Medulla oblongata (tissue), 1 donor: ENCODE data around the gene HOTAIR.

Source experiments
- DNase-seq: peaks from one replicate; pipeline ENCODE4 v3.0.0-alpha.2; 2015; ENCODE audit errors: extremely low spot score

Gene HOTAIR

GRCh38 chr12:53961025-53961761, 13.6 kb downstream of the HOTAIR start:
- no peak for DNase-seq

DNA sequence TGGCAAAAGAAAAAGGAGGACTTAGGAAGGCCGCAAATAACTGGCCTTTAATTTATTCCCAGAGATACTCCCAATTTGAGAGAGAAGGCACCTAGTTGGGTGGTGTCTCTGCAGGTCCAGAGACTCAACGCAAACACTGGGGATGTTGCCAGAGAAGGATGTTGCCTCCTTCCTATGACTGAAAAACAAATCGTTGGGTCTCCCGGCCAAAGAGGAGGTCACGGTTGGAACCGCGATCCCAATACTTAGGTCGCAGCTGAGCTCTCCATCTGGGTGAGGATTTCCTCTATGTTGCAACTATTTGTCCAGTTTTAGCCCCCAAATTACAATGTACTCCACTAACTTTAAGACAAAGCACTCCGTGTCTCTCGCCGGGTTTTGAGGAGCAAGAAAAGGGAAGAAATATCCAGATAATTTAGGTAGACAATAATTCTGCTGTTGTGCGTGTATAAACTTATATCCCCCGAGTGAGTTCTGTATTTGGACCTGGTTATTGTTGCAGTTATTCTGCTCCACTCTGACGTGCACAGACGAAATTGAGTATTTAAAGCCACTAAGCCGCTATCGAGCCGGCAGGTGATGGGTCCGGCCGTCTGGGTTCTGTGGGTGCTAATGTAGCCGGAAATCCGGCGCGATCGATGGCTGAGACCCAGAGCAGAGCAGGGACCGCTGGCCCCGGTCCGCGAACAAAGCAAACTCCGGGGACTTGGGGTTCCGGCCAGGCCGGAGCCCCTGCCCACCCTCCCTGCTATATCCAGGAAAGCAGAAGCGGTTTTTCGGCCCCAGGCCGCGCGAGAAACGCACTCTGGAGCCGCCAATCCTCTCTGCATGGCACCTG, 14.3 kb downstream of the HOTAIR start:
- DNase-seq, result no peak

- DNase-seq, result no peak
Measured at GRCh38 chr12:53959314-53959713, 15.4 kb downstream of the HOTAIR start.

DNA sequence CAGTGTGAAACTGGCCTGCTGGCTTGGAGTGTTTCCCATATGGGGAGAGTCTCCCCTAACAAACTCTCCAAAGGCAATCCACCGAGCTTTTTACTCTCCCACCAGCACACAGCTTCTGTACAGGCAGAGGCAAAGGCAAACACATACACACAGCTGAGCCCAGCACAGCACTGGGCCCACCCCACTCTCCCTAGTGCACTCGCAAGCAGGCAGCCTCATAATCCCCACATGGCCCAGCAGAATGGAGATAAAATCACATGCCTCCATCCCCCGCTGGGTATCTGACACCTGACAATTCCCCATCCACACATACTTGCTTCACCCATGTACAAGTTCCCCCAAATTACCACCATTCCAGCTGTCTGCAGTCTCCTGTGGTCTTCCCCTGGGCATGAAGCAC, 16.6 kb downstream of the HOTAIR start:
- no peak for DNase-seq

DNA sequence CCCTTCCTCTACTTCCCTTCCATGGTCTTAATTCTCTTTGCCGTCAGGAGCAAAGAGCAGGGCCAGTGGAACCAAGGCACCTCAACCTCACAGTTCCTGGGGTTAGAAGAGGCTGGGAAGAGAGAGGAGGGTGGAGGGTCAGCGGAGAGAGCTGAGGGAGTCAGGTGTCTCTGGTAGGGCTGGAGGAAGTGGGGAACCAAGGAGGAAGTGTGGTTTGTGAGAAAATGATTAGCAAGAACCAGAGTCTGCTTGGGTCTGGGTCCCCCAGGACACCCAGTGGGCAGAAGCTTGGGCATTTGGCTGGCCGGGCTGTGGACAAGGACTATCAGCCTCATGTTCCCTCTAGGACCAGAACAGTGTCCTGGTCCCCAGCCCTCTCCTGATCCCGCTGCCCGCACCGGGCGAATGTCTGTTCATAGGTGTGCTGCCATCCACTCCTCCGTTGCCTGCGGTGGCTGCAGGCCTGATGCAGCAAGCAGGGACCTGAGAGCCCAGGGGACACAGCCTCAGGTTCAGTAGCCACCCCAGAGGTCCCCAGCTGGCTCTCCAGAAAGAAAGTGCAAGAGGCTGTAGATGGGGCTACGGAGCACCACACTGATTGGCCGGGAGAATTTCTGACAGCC, 17.7 kb downstream of the HOTAIR start:
- no peak for DNase-seq

DNA sequence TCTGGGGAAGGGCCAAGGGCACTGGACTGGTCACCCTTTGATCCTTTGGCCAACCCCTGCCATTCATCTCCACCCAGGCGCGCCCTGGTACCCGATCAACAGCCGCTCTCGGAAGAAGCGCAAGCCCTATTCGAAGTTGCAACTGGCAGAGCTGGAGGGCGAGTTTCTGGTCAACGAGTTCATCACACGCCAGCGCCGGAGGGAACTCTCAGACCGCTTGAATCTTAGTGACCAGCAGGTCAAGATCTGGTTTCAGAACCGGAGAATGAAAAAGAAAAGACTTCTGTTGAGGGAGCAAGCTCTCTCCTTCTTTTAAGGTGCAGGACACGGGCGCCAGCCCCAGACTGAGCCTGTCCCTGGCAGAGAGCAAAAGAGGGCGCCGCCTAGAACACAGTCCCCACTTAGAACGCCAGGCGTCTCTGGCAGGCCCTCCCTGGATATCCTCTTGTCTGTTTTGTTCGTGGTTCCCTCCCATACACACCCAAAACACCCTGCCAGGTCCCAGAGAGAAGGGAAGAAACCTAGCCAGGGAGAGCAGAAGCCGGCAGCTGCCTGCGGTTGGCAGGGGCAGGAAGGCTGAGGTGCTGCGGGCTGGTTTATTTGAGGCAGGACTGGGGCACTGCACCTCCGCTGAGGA, 18.4 kb downstream of the HOTAIR start:
- no peak for DNase-seq

DNA sequence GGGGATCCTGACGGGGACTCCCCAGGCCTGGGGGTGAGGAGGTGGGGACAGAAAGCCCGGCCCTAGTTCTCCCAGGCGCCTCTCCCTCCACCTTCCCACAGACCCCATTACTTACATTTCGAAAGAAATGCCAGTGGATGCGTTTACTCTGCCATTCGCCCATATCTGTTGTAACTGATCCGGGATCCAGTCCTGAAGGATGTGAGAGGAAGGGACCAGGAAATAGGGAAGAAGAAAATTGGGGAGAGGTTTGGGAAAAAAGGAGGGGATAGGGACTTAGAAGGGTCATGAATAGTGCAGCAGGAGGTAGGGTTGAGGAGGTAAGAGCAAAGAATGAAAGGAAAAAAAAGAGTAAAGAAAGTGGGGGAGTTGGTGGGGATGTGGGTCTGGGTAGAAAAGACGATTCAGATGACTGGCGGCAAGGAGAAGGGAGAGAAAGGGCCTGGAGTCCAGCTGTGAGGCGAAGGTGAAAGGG, 18.9 kb downstream of the HOTAIR start:
- DNase-seq, result no peak

DNA sequence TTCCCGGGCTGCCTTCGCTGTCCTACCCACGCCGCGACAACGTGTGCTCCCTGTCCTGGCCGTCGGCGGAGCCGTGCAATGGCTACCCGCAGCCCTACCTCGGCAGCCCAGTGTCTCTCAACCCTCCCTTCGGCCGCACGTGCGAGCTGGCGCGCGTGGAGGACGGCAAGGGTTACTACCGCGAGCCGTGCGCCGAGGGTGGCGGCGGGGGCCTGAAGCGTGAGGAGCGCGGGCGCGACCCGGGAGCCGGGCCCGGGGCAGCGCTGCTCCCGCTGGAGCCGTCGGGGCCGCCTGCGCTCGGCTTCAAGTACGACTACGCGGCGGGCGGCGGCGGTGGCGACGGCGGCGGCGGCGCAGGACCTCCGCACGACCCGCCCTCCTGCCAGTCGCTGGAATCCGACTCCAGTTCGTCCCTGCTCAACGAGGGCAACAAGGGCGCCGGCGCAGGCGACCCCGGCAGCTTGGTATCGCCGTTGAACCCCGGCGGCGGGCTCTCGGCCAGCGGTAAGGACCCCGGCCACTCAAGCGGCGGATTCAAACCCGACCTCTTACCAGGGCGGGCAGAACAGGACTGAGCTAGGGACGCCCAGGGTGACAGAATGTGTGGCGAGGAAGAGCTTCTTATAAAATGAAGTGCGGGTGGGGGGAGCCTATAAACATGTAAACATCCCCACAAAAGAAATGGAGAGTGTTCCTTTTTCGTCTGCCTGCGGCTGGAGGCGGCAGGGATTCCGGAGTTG, 19.5 kb downstream of the HOTAIR start:
- no peak for DNase-seq

DNA sequence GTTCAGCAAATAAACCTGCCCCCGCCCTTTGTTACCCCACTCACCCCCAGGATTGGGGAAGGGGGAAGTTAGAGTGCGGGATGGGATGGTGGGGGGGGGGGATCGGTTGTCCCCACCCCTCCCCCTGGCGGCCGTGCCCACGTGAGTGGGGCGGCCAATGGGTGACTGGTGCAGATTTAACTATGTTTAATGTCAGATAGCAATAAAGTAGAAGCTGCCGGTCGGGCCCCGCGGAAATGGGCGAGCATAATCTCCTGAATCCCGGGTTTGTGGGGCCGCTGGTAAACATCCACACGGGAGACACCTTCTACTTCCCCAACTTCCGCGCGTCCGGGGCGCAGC, 20.1 kb downstream of the HOTAIR start, which contains the start of gene HOXC12:
Gene HOXC12, plus strand, starts transcription at position 210 of the 342 bp plus-strand sequence. Its CDS starts 27 bp downstream, at position 237.
- DNase-seq, result no peak

DNA sequence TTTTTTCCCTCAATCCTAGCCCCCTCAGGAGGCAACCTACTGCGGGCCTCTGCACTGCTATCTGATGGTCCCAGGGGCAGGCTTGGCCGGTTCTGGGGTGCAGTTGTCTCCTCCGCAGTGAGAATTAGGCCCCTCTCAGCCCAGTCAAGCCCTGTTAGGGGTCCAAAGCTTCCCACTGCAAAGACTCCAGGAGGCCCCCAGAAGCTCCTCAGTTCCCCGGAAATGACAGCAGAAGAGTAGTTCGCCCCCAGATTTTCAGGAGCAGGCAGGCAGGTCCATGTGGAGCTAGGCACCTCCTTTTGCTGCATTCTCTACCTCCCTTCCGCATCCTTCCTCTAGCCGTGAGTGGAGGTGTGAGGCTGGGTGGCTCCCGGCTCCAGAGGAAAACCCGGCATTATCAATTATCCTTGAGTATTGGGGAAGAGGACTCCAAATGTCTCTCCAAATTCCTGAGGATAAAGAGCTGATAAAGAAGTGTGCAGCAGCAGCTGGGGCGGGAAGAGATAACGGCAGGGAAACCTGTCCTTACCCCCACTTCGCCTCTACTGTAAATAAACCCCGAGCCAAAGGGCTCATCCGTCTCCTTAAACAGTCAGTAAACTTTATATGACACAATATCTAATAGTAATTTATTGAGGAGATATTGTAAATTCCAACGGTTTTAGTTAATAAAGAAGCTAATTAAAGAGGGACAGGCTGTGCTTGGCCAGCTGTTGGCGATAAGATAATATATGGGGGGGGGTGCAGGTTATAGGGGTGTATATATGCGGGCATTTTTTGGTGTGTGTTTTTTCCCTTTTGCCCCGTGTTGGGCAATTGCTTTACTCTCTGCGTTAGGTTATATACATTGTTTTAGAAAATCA, 20.7 kb downstream of the HOTAIR start:
- DNase-seq, result no peak

DNA sequence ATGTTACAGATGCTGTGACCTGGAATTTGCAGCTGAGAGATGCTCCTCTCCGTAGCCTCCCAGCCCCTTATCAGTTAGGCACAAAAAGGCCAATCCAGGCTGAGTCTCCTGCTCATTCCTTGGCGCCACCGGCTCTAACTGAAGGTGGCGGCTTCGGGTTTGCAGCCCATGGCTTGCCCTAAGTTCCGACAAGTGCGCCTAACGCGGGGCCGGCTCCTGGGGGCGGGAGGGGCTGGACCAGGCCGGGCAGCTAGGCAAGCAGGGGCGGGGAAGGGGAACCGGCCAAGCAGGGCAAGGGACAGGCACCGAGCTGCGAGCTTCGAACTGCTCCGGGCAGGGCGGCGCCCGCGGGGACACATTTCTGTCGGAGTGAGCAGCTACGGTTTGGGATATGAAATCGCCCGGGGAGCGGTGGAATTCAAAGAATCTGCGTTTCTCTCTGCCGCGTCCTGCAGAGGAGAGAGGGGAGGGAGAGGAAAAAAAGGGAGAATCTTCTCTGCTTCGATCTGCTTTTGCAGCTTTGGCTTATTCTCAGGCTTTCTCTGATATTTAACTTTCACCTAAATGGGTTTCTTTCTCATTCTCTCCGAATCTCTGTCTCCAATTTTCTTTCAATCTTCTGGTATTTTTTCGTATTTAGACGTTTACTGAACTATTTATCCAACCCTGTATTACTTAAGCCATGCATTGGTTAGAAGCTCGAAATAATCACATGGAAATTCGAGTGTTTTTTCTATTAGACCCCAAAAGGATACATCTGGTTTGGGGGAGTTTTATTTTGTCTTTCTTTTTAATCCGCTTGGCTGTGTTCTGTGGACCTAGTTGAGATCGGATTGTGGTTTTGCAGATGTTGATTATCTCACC, 21.7 kb downstream of the HOTAIR start:
- DNase-seq, result no peak

DNA sequence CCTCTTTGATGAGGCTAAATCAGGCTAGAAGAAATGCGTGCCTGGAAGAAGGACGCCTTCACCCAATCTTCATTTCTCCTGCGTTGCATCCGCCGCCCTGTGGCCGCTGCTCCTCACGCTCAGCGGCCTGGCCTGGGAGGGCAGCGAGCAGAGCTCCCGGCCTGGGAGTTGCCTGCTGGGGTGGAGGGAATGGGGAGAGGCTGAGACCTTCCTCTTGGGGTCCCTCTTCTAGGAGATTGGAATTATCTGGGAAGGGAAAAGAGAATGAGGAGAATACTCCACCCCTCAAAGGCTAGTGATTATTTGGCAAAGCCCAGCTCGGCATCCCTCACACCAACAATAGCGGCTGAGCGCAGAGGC, 22.4 kb downstream of the HOTAIR start:
- DNase-seq, result no peak

GRCh38 chr12:53951577-53952334, 23.0 kb downstream of the HOTAIR start:
- no peak for DNase-seq

DNA sequence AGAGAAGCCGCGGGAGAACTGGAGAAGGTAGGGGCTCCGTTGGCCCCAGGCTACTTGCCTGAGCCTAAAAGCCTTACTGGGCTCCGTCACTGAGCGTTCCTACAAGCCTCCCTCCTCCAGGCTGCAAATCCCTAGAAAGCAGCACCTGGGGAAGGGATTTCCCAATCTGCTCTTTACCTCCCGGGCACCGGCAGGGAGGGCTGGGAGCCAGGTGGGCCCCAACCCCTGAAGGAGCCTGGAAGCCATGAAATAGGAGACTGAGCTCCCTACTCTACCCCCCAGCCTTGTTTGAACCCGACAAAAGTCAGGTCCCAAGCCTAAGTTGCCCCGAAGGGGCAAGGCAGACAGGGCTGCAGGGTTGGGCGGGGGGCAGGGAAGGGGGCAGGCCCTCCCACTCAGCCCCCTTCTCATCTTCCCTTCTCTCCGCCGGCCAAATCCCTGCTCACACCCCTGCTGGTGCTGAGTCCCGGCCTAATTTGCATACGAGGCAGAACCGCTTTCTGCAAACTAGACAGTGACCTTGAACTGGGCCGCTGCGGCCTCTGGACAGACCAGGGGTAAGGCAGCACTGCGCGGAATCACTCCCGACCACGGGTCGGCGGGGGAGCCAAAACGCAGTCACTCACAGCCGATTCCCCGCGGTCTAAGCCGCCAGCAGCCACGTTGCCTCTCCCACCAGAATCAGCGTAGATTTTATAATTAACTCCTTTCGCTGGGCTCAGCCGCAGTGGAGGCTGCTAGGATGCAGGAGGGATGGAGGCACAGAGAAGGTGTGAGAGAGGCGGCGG, 23.8 kb downstream of the HOTAIR start:
- DNase-seq, result no peak

DNA sequence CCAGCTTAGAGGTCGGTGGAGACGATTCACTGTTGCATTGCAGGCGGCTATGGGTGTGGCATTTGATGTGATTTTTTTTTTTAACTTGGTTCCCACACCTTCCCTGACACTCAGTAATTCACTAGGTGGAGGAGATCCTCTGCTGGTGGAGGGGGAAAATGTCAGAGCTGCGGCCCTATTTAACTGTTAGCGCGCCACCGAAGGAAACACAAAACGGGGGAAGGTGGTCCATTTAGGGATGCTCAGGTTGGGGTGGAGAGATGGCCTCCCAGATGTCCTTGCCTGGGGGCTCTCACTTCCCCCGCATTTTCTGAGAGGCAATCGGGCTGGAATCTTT, 24.3 kb downstream of the HOTAIR start:
- no peak for DNase-seq

DNA sequence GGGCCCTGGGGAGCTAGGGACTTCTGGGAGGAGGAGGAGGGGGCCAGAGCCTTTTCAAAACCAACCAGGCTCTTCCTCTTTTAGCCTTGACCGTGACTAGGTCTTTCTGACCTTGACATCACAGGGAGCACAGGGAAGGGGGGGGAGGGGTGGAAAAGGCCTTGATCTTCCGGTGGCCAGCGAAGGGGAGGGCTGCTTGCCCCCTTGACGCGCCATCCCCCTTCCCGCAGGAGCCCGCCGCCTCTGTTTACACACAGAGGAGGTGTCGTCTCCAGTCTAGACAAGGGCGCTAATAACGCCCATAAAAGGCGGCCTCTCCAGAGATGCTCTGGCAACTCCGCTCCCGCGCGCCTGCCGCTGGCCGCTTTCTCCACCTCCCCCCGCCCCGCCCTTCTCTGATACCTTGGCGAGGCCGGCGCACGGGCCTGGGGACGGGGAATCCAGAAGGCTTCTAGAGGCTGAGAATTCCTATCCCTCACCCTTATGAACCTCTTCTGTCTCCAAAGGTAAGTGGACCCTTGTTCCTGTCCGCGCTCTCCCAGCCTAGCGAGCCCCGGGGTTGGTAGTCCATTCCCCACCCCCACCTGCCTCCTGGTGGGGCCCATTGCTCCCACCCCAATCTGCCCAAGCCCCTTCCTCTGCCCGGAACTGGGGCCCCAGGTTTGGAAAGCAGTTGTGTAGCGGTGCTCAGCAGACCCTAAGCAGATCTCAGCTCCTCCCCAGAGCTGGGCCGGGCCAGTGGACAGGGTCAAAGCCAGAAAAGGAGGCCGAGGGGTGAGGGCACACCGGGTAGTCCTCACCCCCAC, 24.9 kb downstream of the HOTAIR start:
- no peak for DNase-seq
